Neural progenitor cell (in vitro differentiated cells): ENCODE results near the gene ATXN3L. TPM values are rescaled to one million over a fixed set of nuclear protein-coding genes. Genes with fewer than 3 reads are reported as not detected.

ENCODE experiments used
- DNase-seq: peaks from one replicate; pipeline ENCODE4 v3.0.0-alpha.2; 2016; ENCODE audit warnings: low spot score
- H2AFZ ChIP-seq: fragments of 200-600 bp; sonication (generic); replicated peaks from 2 replicates; pipeline ENCODE4 v1.6.1; 2016; ENCODE audit warnings: antibody characterized with exemption
- H3F3A ChIP-seq: fragments of 200-600 bp; sonication (generic); 2 replicates; pipeline ENCODE4 v1.6.1; 2016; ENCODE audit warnings: antibody characterized with exemption, low read depth
- H3K27ac ChIP-seq: fragments of 200-600 bp; sonication (generic); 2 replicates; pipeline ENCODE4 v1.5.1; 2016; ENCODE audit warnings: mild to moderate bottlenecking
- H3K27me3 ChIP-seq: fragments of 200-600 bp; sonication (generic); 2 replicates; pipeline ENCODE4 v1.6.1; 2016; ENCODE audit warnings: mild to moderate bottlenecking, moderate library complexity
- H3K36me3 ChIP-seq: fragments of 200-600 bp; sonication (generic); 2 replicates; pipeline ENCODE4 v1.5.1; 2016
- H3K4me1 ChIP-seq: fragments of 200-600 bp; sonication (generic); 2 replicates; pipeline ENCODE4 v1.6.1; 2016; ENCODE audit warnings: mixed run types
- H3K4me2 ChIP-seq: fragments of 200-600 bp; sonication (generic); 2 replicates; pipeline ENCODE4 v1.6.1; 2016
- H3K4me3 ChIP-seq: fragments of 200-600 bp; sonication (generic); 2 replicates; pipeline ENCODE4 v1.5.1; 2016
- H3K79me2 ChIP-seq: fragments of 200-600 bp; sonication (generic); 2 replicates; pipeline ENCODE4 v1.6.1; 2016; ENCODE audit warnings: low read depth
- H3K9ac ChIP-seq: fragments of 200-600 bp; sonication (generic); 2 replicates; pipeline ENCODE4 v1.6.1; 2016
- H3K9me3 ChIP-seq: fragments of 200-600 bp; sonication (generic); 2 replicates; pipeline ENCODE4 v1.5.1; 2016; ENCODE audit warnings: low read depth
- H4K20me1 ChIP-seq: fragments of 200-600 bp; sonication (generic); 2 replicates; pipeline ENCODE4 v1.6.1; 2016; ENCODE audit warnings: low read depth
- H3K27ac Mint-ChIP-seq: 3 replicates; pipeline ENCODE4 v1.8.0; 2021; ENCODE audit warnings: mixed read lengths
- H3K27me3 Mint-ChIP-seq: 2 replicates; pipeline ENCODE4 v1.8.0; 2022; ENCODE audit warnings: low read depth, mild to moderate bottlenecking, inconsistent platforms, moderate library complexity, mixed read lengths; ENCODE audit not compliant: insufficient read depth
- H3K36me3 Mint-ChIP-seq: 3 replicates; pipeline ENCODE4 v1.8.0; 2021; ENCODE audit warnings: mixed read lengths
- H3K4me1 Mint-ChIP-seq: 3 replicates; pipeline ENCODE4 v1.8.0; 2021; ENCODE audit warnings: mixed read lengths
- H3K4me3 Mint-ChIP-seq: 3 replicates; pipeline ENCODE4 v1.8.0; 2021; ENCODE audit warnings: mild to moderate bottlenecking, moderate library complexity, mixed read lengths
- H3K9me3 Mint-ChIP-seq: 3 replicates; pipeline ENCODE4 v1.8.0; 2020; ENCODE audit warnings: mixed read lengths
- EZH2 ChIP-seq: fragments of 200-600 bp; sonication (generic); IDR thresholded peaks from 2 replicates; pipeline ENCODE4 v1.6.1; 2017; ENCODE audit warnings: antibody characterized with exemption, mild to moderate bottlenecking, moderate library complexity
- EZH2phosphoT487 ChIP-seq: fragments of 200-600 bp; sonication (generic); IDR thresholded peaks from 2 replicates; pipeline ENCODE4 v1.6.1; 2017; ENCODE audit warnings: antibody characterized with exemption
- total RNA-seq: library from RNA; depleted of rRNA; stranded (reverse); fragments of >200 nt; gene quantifications from 2 replicates; pipeline ENCODE4 v1.2.3, GENCODE V29; 2015; ENCODE audit warnings: low replicate concordance
- TF ChIP-seq, protein P1 (sequence below): fragments of 200-600 bp; sonication (generic); IDR thresholded peaks from 2 replicates; pipeline ENCODE4 v1.5.1; 2017; ENCODE audit warnings: antibody characterized with exemption, mild to moderate bottlenecking

The ATXN3L gene
- total RNA-seq, 1 donor from 2014 or later: not detected

DNA sequence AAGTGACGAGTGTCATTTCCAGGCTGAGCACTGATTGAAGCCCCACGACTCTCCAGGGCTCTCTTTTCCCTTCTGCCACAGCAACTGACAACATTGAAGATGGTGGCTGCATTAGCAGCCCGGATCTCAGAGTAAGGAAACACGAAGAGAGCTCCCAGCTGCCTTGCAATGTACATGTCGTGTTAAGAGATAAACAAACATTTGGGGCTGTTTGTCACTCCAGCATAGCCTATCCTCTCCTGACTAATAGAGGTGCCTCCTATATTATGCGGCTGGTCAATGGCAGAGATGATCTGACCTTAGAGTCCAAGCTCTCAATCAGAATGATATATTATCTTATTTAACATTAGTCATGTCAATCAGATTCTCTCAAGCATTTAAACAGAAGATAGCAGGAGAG, 38.6 kb downstream of the ATXN3L start:
- Histone ChIP-seq H2AFZ (no peak overlapping the region), H3K27ac (no peak overlapping the region), H3K27me3 (no peaks in the 10 kb centered on the region), H3F3A (peaks cover 42% of the 10 kb centered on the region), H4K20me1 (no peaks in the 10 kb centered on the region), H3K79me2 (no peaks in the 10 kb centered on the region), H3K9ac (no peak overlapping the region), H3K36me3 (no peaks in the 10 kb centered on the region), H3K4me1 (peaks cover 35% of the 10 kb centered on the region), H3K4me2 (no peak overlapping the region), H3K4me3 (no peak overlapping the region), H3K9me3 (no peaks in the 10 kb centered on the region)
- Mint-ChIP-seq H3K36me3 (peaks cover 7% of the 10 kb centered on the region), H3K27me3 (peaks cover 5% of the 10 kb centered on the region), H3K4me3 (no peak overlapping the region), H3K27ac (no peak overlapping the region), H3K4me1 (peaks cover 24% of the 10 kb centered on the region), H3K9me3 (peaks cover 25% of the 10 kb centered on the region)
- no peak for TF ChIP-seq EZH2phosphoT487
- TF ChIP-seq EZH2: no peak
- TF ChIP-seq, protein P1, sequence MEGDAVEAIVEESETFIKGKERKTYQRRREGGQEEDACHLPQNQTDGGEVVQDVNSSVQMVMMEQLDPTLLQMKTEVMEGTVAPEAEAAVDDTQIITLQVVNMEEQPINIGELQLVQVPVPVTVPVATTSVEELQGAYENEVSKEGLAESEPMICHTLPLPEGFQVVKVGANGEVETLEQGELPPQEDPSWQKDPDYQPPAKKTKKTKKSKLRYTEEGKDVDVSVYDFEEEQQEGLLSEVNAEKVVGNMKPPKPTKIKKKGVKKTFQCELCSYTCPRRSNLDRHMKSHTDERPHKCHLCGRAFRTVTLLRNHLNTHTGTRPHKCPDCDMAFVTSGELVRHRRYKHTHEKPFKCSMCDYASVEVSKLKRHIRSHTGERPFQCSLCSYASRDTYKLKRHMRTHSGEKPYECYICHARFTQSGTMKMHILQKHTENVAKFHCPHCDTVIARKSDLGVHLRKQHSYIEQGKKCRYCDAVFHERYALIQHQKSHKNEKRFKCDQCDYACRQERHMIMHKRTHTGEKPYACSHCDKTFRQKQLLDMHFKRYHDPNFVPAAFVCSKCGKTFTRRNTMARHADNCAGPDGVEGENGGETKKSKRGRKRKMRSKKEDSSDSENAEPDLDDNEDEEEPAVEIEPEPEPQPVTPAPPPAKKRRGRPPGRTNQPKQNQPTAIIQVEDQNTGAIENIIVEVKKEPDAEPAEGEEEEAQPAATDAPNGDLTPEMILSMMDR: no peak
- no peak for DNase-seq

DNA sequence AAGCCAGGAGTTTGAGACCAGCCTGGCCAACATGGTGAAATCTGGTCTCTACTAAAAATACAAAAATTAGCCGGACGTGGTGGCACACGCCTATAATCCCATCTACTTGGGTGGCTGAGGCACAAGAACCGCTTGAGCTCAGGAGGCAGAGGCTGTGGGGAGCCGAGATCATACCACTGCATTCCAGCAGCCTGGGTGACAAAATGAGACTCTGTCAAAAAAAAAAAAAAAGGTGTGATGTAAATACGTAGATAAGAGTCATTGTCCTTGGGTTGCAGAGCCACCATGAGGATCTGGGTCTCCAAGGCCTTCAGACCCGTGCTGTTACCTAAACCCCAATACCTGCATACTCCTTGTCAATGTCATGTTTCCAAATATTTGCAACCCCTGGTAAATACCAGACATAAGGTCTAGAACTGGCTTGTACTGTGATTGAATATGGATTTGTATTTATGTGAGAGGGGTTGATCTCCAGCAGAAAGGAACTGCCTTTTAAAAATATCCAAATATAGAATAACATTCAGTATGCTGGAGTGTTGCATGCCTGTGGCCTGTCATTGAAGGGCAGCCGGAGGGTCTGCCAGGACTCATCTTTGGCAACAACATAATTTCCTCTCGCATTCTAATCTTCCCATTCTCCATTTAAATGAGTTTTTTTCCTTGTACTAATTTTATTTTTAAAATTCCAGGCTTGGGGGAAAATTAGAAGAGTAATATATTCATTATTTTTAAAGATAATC, 40.4 kb downstream of the ATXN3L start:
- H3K9me3 Mint-ChIP-seq: peaks cover 21% of the 10 kb centered on the region
- Histone ChIP-seq H2AFZ (no peak overlapping the region), H3K4me1 (peaks cover 32% of the 10 kb centered on the region), H4K20me1 (no peaks in the 10 kb centered on the region), H3K36me3 (no peaks in the 10 kb centered on the region), H3K4me3 (no peak overlapping the region), H3K9me3 (no peaks in the 10 kb centered on the region), H3K4me2 (no peak overlapping the region), H3K9ac (no peak overlapping the region), H3K27ac (no peak overlapping the region), H3K27me3 (no peaks in the 10 kb centered on the region), H3K79me2 (no peaks in the 10 kb centered on the region), H3F3A (peaks cover 26% of the 10 kb centered on the region)
- DNase-seq: no peak
- TF ChIP-seq EZH2phosphoT487 (no peak), EZH2 (no peak)
- TF ChIP-seq, protein P1: no peak
- no peak overlapping the region for H3K27ac Mint-ChIP-seq
- peaks cover 5% of the 10 kb centered on the region for H3K27me3 Mint-ChIP-seq
- H3K4me1 Mint-ChIP-seq: peaks cover 22% of the 10 kb centered on the region
- no peak overlapping the region for H3K4me3 Mint-ChIP-seq
- peaks cover 4% of the 10 kb centered on the region for H3K36me3 Mint-ChIP-seq

DNA sequence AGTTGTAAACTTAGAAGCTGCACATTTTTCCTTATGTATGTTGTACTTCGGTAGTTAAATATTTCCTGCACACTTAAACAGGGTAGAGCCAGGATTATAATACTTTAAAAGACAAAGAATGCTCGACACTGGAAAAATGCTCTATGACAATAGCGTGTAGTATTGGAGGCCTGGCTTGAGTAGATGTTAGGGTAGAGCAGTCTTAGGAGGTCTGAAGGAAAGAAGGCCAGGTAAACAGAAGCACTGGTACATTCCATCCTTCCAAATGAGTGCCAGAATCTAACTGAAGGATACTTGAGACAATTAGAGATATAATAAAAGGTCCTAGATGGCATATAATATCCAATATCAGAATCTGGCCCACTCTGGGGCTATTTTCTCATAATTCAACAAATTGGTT, 42.3 kb downstream of the ATXN3L start:
- Histone ChIP-seq H3K79me2 (no peaks in the 10 kb centered on the region), H3K9me3 (no peaks in the 10 kb centered on the region), H3K4me2 (no peak overlapping the region), H2AFZ (peak overlapping the region; percentile 11), H4K20me1 (no peaks in the 10 kb centered on the region), H3K36me3 (no peaks in the 10 kb centered on the region), H3K4me3 (no peak overlapping the region), H3K9ac (no peak overlapping the region), H3K4me1 (peaks cover 12% of the 10 kb centered on the region), H3K27me3 (no peaks in the 10 kb centered on the region), H3K27ac (no peak overlapping the region), H3F3A (peaks cover 7% of the 10 kb centered on the region)
- DNase-seq: no peak
- H3K27me3 Mint-ChIP-seq: peaks cover 5% of the 10 kb centered on the region
- H3K9me3 Mint-ChIP-seq: peaks cover 17% of the 10 kb centered on the region
- no peak overlapping the region for H3K27ac Mint-ChIP-seq
- peaks cover 5% of the 10 kb centered on the region for H3K4me1 Mint-ChIP-seq
- TF ChIP-seq, protein P1: no peak
- TF ChIP-seq EZH2 (no peak), EZH2phosphoT487 (no peak)
- H3K4me3 Mint-ChIP-seq: no peak overlapping the region
- H3K36me3 Mint-ChIP-seq: peaks cover 4% of the 10 kb centered on the region
